ENCODE results near the gene RANGAP1. TPM values are rescaled to one million over a fixed set of nuclear protein-coding genes. Genes with fewer than 3 reads are reported as not detected.

Gene RANGAP1
- total and polyA plus RNA-seq, 2 of the 13 experiments (the other 11 are each of a cell fraction or from before 2014, with no cell fraction given) = 51.8 to 83.9 TPM

DNA sequence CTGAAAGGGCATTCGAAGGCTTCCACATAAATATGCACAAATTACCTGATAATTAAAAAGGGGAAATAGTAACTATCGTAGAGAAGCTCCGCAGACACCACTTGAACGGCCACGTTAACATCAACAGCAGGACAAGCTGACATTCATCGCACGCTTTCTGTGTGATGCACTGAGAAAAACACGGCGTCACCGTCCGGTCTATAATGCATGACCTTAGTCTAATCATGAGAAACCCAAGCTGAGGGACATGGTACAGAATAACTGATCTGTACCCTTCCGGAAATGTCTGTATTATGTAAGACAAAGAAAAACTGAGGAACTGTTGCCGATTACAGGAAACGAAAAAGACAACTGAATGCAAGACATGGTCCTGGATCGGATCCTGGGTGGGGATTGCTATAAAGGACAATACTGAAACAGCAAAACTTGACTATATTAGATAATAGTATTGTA lies 678 bp upstream of the RANGAP1 start (continued):
- 0 out of 2 replicates have a peak, but pooled peaks have one; percentile 47 for TF ChIP-seq TSC22D2 (CRISPR knock-in tag; IDR thresholded peaks at IDR 0.05; ENCODE audit: borderline replicate concordance)
- no peak; the same call in none of the 2 replicates for TF ChIP-seq KAT8 (CRISPR knock-in tag; IDR thresholded peaks at IDR 0.05)
- TF ChIP-seq ZNF33B (CRISPR knock-in tag; IDR thresholded peaks at IDR 0.05) = no peak
- TF ChIP-seq EP300 (IDR thresholded peaks at IDR 0.05; ENCODE audit: low read depth in 2 of 2, low read length in 2 of 2) = no peak
- no peak for TF ChIP-seq EP300 (CRISPR knock-in tag; IDR thresholded peaks at IDR 0.05; ENCODE audit: borderline replicate concordance)
- no peak for TF ChIP-seq ZFP36 (IDR thresholded peaks at IDR 0.05; ENCODE audit: borderline replicate concordance, low read depth, low read length, partially characterized antibody)
- TF ChIP-seq IKZF1 (IDR thresholded peaks at IDR 0.05) = no peak
- peak; percentile 29 for TF ChIP-seq YEATS4 (CRISPR knock-in tag; IDR thresholded peaks at IDR 0.05; ENCODE audit: borderline replicate concordance)
- TF ChIP-seq POLR2A (IDR thresholded peaks at IDR 0.05; ENCODE audit: insufficient read depth in 1 of 2, low read depth in 2 of 2, low read length in 2 of 2) = peak; percentile 19 to 38; a peak in 1 of 4 replicates
- TF ChIP-seq ZKSCAN5 (CRISPR knock-in tag; IDR thresholded peaks at IDR 0.05) = no peak
- no peak for TF ChIP-seq ZBTB1 (CRISPR knock-in tag; IDR thresholded peaks at IDR 0.05; ENCODE audit: borderline replicate concordance)
- TF ChIP-seq GZF1 (CRISPR knock-in tag; IDR thresholded peaks at IDR 0.05) = no peak
- TF ChIP-seq, protein P1, sequence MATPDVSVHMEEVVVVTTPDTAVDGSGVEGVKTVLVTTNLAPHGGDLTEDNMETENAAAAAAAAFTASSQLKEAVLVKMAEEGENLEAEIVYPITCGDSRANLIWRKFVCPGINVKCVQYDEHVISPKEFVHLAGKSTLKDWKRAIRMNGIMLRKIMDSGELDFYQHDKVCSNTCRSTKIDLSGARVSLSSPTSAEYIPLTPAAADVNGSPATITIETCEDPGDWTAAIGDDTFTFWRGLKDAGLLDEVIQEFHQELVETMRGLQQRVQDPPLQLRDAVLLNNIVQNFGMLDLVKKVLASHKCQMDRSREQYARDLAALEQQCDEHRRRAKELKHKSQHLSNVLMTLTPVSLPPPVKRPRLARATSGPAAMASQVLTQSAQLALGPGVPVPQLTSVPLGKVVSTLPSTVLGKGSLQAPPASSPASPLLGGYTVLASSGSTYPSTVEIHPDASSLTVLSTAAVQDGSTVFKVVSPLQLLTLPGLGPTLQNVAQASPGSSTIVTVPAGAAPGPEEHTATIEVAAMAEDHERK (CRISPR knock-in tag; IDR thresholded peaks at IDR 0.05; ENCODE audit: low read depth) = no peak
- TF ChIP-seq, protein P2, sequence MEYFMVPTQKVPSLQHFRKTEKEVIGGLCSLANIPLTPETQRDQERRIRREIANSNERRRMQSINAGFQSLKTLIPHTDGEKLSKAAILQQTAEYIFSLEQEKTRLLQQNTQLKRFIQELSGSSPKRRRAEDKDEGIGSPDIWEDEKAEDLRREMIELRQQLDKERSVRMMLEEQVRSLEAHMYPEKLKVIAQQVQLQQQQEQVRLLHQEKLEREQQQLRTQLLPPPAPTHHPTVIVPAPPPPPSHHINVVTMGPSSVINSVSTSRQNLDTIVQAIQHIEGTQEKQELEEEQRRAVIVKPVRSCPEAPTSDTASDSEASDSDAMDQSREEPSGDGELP (IDR thresholded peaks at IDR 0.05; ENCODE audit: borderline replicate concordance, low read depth) = no peak
- TF ChIP-seq SOX13 (IDR thresholded peaks at IDR 0.05) = no peak
- no peak; a peak in 2 of 4 replicates for TF ChIP-seq SOX13 (CRISPR knock-in tag; conservative IDR thresholded peaks at IDR 0.05 in 1 of 2, IDR thresholded peaks at IDR 0.05 in 1 of 2)
- no peak for TF ChIP-seq MTA3 (CRISPR knock-in tag; IDR thresholded peaks at IDR 0.05)
- TF ChIP-seq ZNF841 (CRISPR knock-in tag; IDR thresholded peaks at IDR 0.05; ENCODE audit: borderline replicate concordance) = no peak
- no peak for TF ChIP-seq CCDC6 (CRISPR knock-in tag; IDR thresholded peaks at IDR 0.05)
- no peak for TF ChIP-seq BCL6 (CRISPR knock-in tag; IDR thresholded peaks at IDR 0.05)
- TF ChIP-seq ZSCAN12 (CRISPR knock-in tag; IDR thresholded peaks at IDR 0.05) = no peak
- no peak for TF ChIP-seq GATA4 (IDR thresholded peaks at IDR 0.05; ENCODE audit: borderline replicate concordance, low read depth)
- TF ChIP-seq, protein P3, sequence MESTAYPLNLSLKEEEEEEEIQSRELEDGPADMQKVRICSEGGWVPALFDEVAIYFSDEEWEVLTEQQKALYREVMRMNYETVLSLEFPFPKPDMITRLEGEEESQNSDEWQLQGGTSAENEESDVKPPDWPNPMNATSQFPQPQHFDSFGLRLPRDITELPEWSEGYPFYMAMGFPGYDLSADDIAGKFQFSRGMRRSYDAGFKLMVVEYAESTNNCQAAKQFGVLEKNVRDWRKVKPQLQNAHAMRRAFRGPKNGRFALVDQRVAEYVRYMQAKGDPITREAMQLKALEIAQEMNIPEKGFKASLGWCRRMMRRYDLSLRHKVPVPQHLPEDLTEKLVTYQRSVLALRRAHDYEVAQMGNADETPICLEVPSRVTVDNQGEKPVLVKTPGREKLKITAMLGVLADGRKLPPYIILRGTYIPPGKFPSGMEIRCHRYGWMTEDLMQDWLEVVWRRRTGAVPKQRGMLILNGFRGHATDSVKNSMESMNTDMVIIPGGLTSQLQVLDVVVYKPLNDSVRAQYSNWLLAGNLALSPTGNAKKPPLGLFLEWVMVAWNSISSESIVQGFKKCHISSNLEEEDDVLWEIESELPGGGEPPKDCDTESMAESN (CRISPR knock-in tag; conservative IDR thresholded peaks at IDR 0.05) = no peak
- TF ChIP-seq CHD4 (IDR thresholded peaks at IDR 0.05; ENCODE audit: borderline replicate concordance, low read length) = no peak
- TF ChIP-seq ZNF772 (CRISPR knock-in tag; IDR thresholded peaks at IDR 0.05) = no peak
- TF ChIP-seq, protein P4, sequence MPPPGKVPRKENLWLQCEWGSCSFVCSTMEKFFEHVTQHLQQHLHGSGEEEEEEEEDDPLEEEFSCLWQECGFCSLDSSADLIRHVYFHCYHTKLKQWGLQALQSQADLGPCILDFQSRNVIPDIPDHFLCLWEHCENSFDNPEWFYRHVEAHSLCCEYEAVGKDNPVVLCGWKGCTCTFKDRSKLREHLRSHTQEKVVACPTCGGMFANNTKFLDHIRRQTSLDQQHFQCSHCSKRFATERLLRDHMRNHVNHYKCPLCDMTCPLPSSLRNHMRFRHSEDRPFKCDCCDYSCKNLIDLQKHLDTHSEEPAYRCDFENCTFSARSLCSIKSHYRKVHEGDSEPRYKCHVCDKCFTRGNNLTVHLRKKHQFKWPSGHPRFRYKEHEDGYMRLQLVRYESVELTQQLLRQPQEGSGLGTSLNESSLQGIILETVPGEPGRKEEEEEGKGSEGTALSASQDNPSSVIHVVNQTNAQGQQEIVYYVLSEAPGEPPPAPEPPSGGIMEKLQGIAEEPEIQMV (CRISPR knock-in tag; IDR thresholded peaks at IDR 0.05; ENCODE audit: low read depth) = no peak
- no peak for TF ChIP-seq ZNF879 (CRISPR knock-in tag; IDR thresholded peaks at IDR 0.05)
- TF ChIP-seq SYNCRIP (IDR thresholded peaks at IDR 0.05; ENCODE audit: insufficient read depth, low read depth, low read length) = no peak
